Liver (tissue), 9 donors: Measurements from ENCODE around the gene GBE1. TPM values are rescaled to one million over a fixed set of nuclear protein-coding genes. Genes with fewer than 3 reads are reported as not detected.

ENCODE experiments used
- DNase-seq: peaks from one replicate; pipeline ENCODE4 v3.0.0-alpha.2; 2017; ENCODE audit warnings: low spot score
- H3K27ac ChIP-seq, 2 donors: one replicate each; pipeline ENCODE4 v1.7.0; 2013; ENCODE audit warnings: inconsistent platforms in 2 of 2, low read length in 2 of 2, control low read depth in 1 of 2, low read depth in 1 of 2, mild to moderate bottlenecking in 1 of 2
- H3K27me3 ChIP-seq, 4 donors: one replicate each; pipeline versions ENCODE4 v1.6.1 to v1.7.0; 2013; ENCODE audit warnings: low read length in 3 of 4, inconsistent platforms in 1 of 4, mild to moderate bottlenecking in 1 of 4, moderate library complexity in 1 of 4; ENCODE audit not compliant: control insufficient read depth in 4 of 4, insufficient read depth in 4 of 4
- H3K36me3 ChIP-seq, 4 donors: one replicate each; pipeline versions ENCODE4 v1.6.1 to v1.7.0; 2013; ENCODE audit warnings: low read length in 3 of 4, mild to moderate bottlenecking in 3 of 4, low read depth in 1 of 4, moderate library complexity in 1 of 4; ENCODE audit not compliant: control insufficient read depth in 4 of 4, insufficient read depth in 3 of 4
- H3K4me1 ChIP-seq, 4 donors: one replicate each; pipeline versions ENCODE4 v1.6.1 to v1.7.0; 2013; ENCODE audit warnings: low read length in 3 of 4, mild to moderate bottlenecking in 3 of 4, moderate library complexity in 1 of 4; ENCODE audit not compliant: control insufficient read depth in 4 of 4, insufficient read depth in 4 of 4
- H3K4me3 ChIP-seq, 3 donors: one replicate each; pipeline versions ENCODE4 v1.6.1 to v1.7.0; 2013; ENCODE audit warnings: low read length in 3 of 3, control low read depth in 1 of 3, low read depth in 1 of 3, mild to moderate bottlenecking in 1 of 3
- H3K9ac ChIP-seq, 2 donors: one replicate each; pipeline ENCODE4 v1.7.0; 2013; ENCODE audit warnings: low read length in 2 of 2, mild to moderate bottlenecking in 2 of 2, moderate library complexity in 2 of 2, control low read depth in 1 of 2, low read depth in 1 of 2
- H3K9me3 ChIP-seq, 4 donors: one replicate each; pipeline versions ENCODE4 v1.6.1 to v1.7.0; 2013; ENCODE audit warnings: low read length in 3 of 4; ENCODE audit not compliant: control insufficient read depth in 4 of 4
- ATF3 ChIP-seq: IDR thresholded peaks from 2 replicates; pipeline ENCODE4 v1.6.1; 2016; ENCODE audit warnings: antibody characterized with exemption
- CTCF ChIP-seq: fragments of 150-350 bp; IDR thresholded peaks from 2 replicates; pipeline ENCODE4 v1.5.1; 2017; ENCODE audit warnings: improper control_type of control experiment, low read depth, low read length; ENCODE audit not compliant: missing input control
- EGR1 ChIP-seq, 2 donors: IDR thresholded peaks; 2 replicates each; pipeline ENCODE4 v1.6.1; 2016 to 2018; ENCODE audit warnings: antibody characterized with exemption in 2 of 2, low read depth in 2 of 2
- FOXA1 ChIP-seq: IDR thresholded peaks from 2 replicates; pipeline ENCODE4 v1.6.1; 2016; ENCODE audit warnings: antibody characterized with exemption
- FOXA2 ChIP-seq: IDR thresholded peaks from 2 replicates; pipeline ENCODE4 v1.6.1; 2016; ENCODE audit warnings: antibody characterized with exemption
- GABPA ChIP-seq, 2 donors: IDR thresholded peaks in 1 of 2; conservative IDR thresholded peaks in 1 of 2; 2 replicates each; pipeline ENCODE4 v1.6.1; 2016; ENCODE audit warnings: antibody characterized with exemption in 2 of 2, mild to moderate bottlenecking in 1 of 2, moderate library complexity in 1 of 2
- HNF4A ChIP-seq, 2 donors: conservative IDR thresholded peaks; 2 replicates each; pipeline ENCODE4 v1.6.1; 2016; ENCODE audit warnings: antibody characterized with exemption in 2 of 2, mild to moderate bottlenecking in 2 of 2
- HNF4G ChIP-seq: IDR thresholded peaks from 2 replicates; pipeline ENCODE4 v1.6.1; 2016; ENCODE audit warnings: antibody characterized with exemption
- JUND ChIP-seq, 2 donors: IDR thresholded peaks; 2 replicates each; pipeline ENCODE4 v1.6.1; 2016; ENCODE audit warnings: antibody characterized with exemption in 2 of 2
- MAX ChIP-seq: IDR thresholded peaks from 2 replicates; pipeline ENCODE4 v1.6.1; 2016; ENCODE audit warnings: antibody characterized with exemption
- NR2F2 ChIP-seq: IDR thresholded peaks from 2 replicates; pipeline ENCODE4 v1.6.1; 2016; ENCODE audit warnings: antibody characterized with exemption
- RAD21 ChIP-seq, 2 donors: IDR thresholded peaks; 2 replicates each; pipeline ENCODE4 v1.6.1; 2016; ENCODE audit warnings: antibody characterized with exemption in 2 of 2, mild to moderate bottlenecking in 2 of 2
- REST ChIP-seq: IDR thresholded peaks from 2 replicates; pipeline ENCODE4 v1.6.1; 2016; ENCODE audit warnings: antibody characterized with exemption, mild to moderate bottlenecking
- RXRA ChIP-seq, 2 donors: IDR thresholded peaks; 2 replicates each; pipeline ENCODE4 v1.6.1; 2017 to 2018; ENCODE audit warnings: antibody characterized with exemption in 2 of 2, mild to moderate bottlenecking in 1 of 2
- SP1 ChIP-seq: IDR thresholded peaks from 2 replicates; pipeline ENCODE4 v1.6.1; 2018; ENCODE audit warnings: antibody characterized with exemption, mild to moderate bottlenecking
- TAF1 ChIP-seq: conservative IDR thresholded peaks from 2 replicates; pipeline ENCODE4 v1.6.1; 2016; ENCODE audit warnings: antibody characterized with exemption, mild to moderate bottlenecking
- YY1 ChIP-seq: IDR thresholded peaks from 2 replicates; pipeline ENCODE4 v1.6.1; 2016; ENCODE audit warnings: antibody characterized with exemption, mild to moderate bottlenecking
- ZBTB33 ChIP-seq: IDR thresholded peaks from 2 replicates; pipeline ENCODE4 v1.6.1; 2016; ENCODE audit warnings: antibody characterized with exemption
- WGBS: extraction: QIAGEN DNeasy Blood & Tissue Kit; methylation state at CpG from one replicate; pipeline ENCODE4 v1.1.7; 2013; 5-methylcytosine and 5-hydroxymethylcytosine counted together
- polyA plus RNA-seq, 2 donors: library from polyadenylated mRNA; stranded (reverse) in 1 of 2; unstranded in 1 of 2; fragments of 200-250 nt in 1 of 2; fragments of >200 nt in 1 of 2; fragmentation: Nextera tagmentation in 1 of 2; extraction: Ambion mirVana in 1 of 2; gene quantifications; one replicate each; pipeline versions ENCODE4 v1.2.1 to v1.2.3, GENCODE V29; 2013 to 2015
- total RNA-seq, 2 donors: library from RNA; depleted of rRNA; stranded (reverse); fragments of >200 nt; gene quantifications; one replicate each; pipeline ENCODE4 v1.2.3, GENCODE V29; 2014
- donor health status: healthy.
- donor health status: healthy.
- donor health status: healthy.
- donor health status: healthy.
- donor health status: healthy.

The GBE1 gene
- total and polyA plus RNA-seq, 4 donors: 22.5 to 95.6 (median 25.8) TPM

GRCh38 chr3:81451140-81451539, 310.3 kb downstream of the GBE1 start:
- no peaks in the 10 kb centered on the region for H3K27me3 ChIP-seq
- no peak overlapping the region for H3K9ac ChIP-seq
- no peak for DNase-seq
- no peak overlapping the region for H3K27ac ChIP-seq
- no peaks in the 10 kb centered on the region for H3K4me1 ChIP-seq
- WGBS: 79% methylated on average over 2 of the region's 2 CpGs
- H3K36me3 ChIP-seq: no peaks in the 10 kb centered on the region
- H3K4me3 ChIP-seq: no peak overlapping the region
- no peak for TF ChIP-seq JUND (IDR thresholded peaks at IDR 0.05)
- TF ChIP-seq SP1: no peak
- TF ChIP-seq YY1: no peak
- no peak for TF ChIP-seq CTCF
- no peak for TF ChIP-seq HNF4A (conservative IDR thresholded peaks at IDR 0.05)
- TF ChIP-seq HNF4G: no peak
- H3K9me3 ChIP-seq: no peaks in the 10 kb centered on the region

GRCh38 chr3:81446806-81447205, 314.6 kb downstream of the GBE1 start:
- no peak for TF ChIP-seq RXRA (IDR thresholded peaks at IDR 0.05)
- TF ChIP-seq FOXA2: no peak
- no peak for TF ChIP-seq FOXA1
- no peak for TF ChIP-seq HNF4A (conservative IDR thresholded peaks at IDR 0.05)
- TF ChIP-seq ATF3: no peak
- TF ChIP-seq NR2F2: no peak
- TF ChIP-seq SP1: no peak
- no peak for TF ChIP-seq HNF4G
- no peak for TF ChIP-seq RAD21 (IDR thresholded peaks at IDR 0.05)
- TF ChIP-seq REST: no peak
- no peak for TF ChIP-seq MAX
- no peak for TF ChIP-seq JUND (IDR thresholded peaks at IDR 0.05)
- TF ChIP-seq ZBTB33: no peak
- TF ChIP-seq TAF1: no peak
- TF ChIP-seq CTCF: no peak
- TF ChIP-seq YY1: no peak
- no peak for TF ChIP-seq GABPA (IDR thresholded peaks at IDR 0.05 in 1 of 2, conservative IDR thresholded peaks at IDR 0.05 in 1 of 2)
- no peak for TF ChIP-seq EGR1 (IDR thresholded peaks at IDR 0.05; ENCODE audit: low read depth in 2 of 2)
- WGBS: 93% methylated on average over 1 of the region's 1 CpG
- no peaks in the 10 kb centered on the region for H3K9me3 ChIP-seq

More at GRCh38 chr3:81446806-81447205, 314.6 kb downstream of the GBE1 start:
- H3K27ac ChIP-seq: no peak overlapping the region
- H3K27me3 ChIP-seq: no peaks in the 10 kb centered on the region
- DNase-seq: no peak
- no peaks in the 10 kb centered on the region for H3K4me1 ChIP-seq
- H3K36me3 ChIP-seq: no peaks in the 10 kb centered on the region
- no peak overlapping the region for H3K9ac ChIP-seq
- H3K4me3 ChIP-seq: no peak overlapping the region
